ENCODE results near the gene SPDYE3.

GRCh38 chr7:100360135-100360854 is 52.8 kb downstream of the SPDYE3 start:
- TF ChIP-seq CTCF (IDR thresholded peaks at IDR 0.05; ENCODE audit: poor library complexity, severe bottlenecking) (no peak), EP300 (conservative IDR thresholded peaks at IDR 0.05; ENCODE audit: poor library complexity, severe bottlenecking) (no peak), RAD21 (conservative IDR thresholded peaks at IDR 0.05) (no peak), EZH2 (IDR thresholded peaks at IDR 0.05; ENCODE audit: borderline replicate concordance, insufficient read depth, low read length, poor library complexity, severe bottlenecking) (no peak)
